Activated CD8-positive, alpha-beta memory T cell treated with anti-CD3 and anti-CD28 coated beads, Interleukin-2, amount 50 U/mL, for 1 hour (primary cell): ENCODE measurements around the gene KDM2A.
"Not testable (repeated sequence)": the region's sequence is repeated elsewhere in the genome, so short reads cannot be mapped to it uniquely, and the experiment has no call there.

Source experiments
- DNase-seq: peaks from one replicate; pipeline ENCODE4 v3.0.0-alpha.2; 2020; ENCODE audit errors: extremely low read depth

The KDM2A gene

GRCh38 chr11:67167719-67168118 is 48.7 kb downstream of the KDM2A start:
- no peak for DNase-seq

- DNase-seq, result not testable (repeated sequence)
Measured at GRCh38 chr11:67168911-67169310, 49.8 kb downstream of the KDM2A start.

GRCh38 chr11:67174311-67174710 is 55.2 kb downstream of the KDM2A start:
- DNase-seq, result no peak

- no peak for DNase-seq
Measured at GRCh38 chr11:67177399-67178281, 58.6 kb downstream of the KDM2A start.

GRCh38 chr11:67178421-67178820 is 59.4 kb downstream of the KDM2A start:
- DNase-seq, result no peak

GRCh38 chr11:67178878-67179277 is 59.8 kb downstream of the KDM2A start:
- no peak for DNase-seq

- DNase-seq, result no peak
Measured at GRCh38 chr11:67179892-67180490, 60.9 kb downstream of the KDM2A start.

GRCh38 chr11:67194096-67194495 is 75.0 kb downstream of the KDM2A start:
- DNase-seq, result no peak

GRCh38 chr11:67195971-67196456 is 77.0 kb downstream of the KDM2A start:
- DNase-seq, result no peak

GRCh38 chr11:67197606-67198005 is 78.5 kb downstream of the KDM2A start:
- no peak for DNase-seq

- not testable (repeated sequence) for DNase-seq
Measured at GRCh38 chr11:67198781-67199180, 79.7 kb downstream of the KDM2A start.

GRCh38 chr11:67199751-67200150 is 80.7 kb downstream of the KDM2A start:
- no peak for DNase-seq

GRCh38 chr11:67202028-67202427 is 83.0 kb downstream of the KDM2A start:
- DNase-seq, result no peak

GRCh38 chr11:67204822-67205221 is 85.8 kb downstream of the KDM2A start:
- no peak for DNase-seq

GRCh38 chr11:67209222-67209621 is 90.2 kb downstream of the KDM2A start:
- not testable (repeated sequence) for DNase-seq

GRCh38 chr11:67211656-67212436 is 92.8 kb downstream of the KDM2A start:
- DNase-seq, result no peak

- no peak for DNase-seq
Measured at GRCh38 chr11:67213178-67213621, 94.1 kb downstream of the KDM2A start.

GRCh38 chr11:67227726-67228125 is 108.7 kb downstream of the KDM2A start:
- no peak for DNase-seq

GRCh38 chr11:67230406-67230805 is 111.3 kb downstream of the KDM2A start:
- DNase-seq, result no peak

GRCh38 chr11:67230886-67231285 is 111.8 kb downstream of the KDM2A start:
- no peak for DNase-seq

GRCh38 chr11:67233584-67234190 is 114.6 kb downstream of the KDM2A start:
- no peak for DNase-seq

GRCh38 chr11:67234571-67234970 is 115.5 kb downstream of the KDM2A start:
- DNase-seq, result not testable (repeated sequence)
